GM19193 (cell line): ENCODE data around the gene MYRF.

Experiments used
- POLR2A ChIP-seq: IDR thresholded peaks from 4 replicates; pipeline ENCODE4 v1.6.1; 2011; ENCODE audit not compliant: insufficient read depth, insufficient read length; ENCODE audit errors: extremely low read depth

The MYRF gene

DNA sequence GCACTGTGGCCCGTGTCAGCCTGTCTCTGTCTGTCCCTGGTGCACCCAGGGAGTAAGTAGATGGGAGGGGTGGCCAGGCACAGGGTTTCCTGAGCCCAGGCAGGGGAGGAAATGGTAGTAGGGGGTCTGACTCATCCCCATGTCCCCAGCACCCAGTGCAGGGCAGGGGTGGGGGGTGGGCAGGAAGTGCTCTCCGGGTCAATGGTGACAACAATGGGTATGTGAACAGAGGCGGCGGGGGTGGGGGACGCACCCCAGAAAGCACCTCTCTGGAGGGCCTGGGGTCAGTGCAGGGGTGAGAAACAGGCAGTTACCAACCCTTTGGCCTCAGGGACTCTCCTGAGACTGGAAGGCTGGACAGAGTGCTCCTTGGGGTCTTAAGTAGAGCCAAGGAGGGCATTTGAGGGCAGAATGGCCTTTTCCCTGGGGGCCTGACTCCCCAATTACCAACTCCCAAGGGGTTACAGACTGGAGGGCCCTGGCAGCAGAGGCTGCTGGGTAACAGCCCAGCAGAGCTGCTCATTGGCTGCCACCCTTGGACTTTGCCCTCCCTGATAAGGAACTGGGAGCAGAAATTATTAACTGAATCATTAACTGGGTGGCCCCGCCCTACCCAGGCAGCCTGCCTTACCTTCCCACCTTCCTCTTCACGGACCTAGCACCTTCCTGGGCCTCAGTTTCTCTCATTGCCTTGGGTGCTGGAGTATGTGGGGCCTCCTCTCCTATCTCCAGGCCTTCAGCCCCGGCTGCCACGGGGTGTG, 4.2 kb downstream of the MYRF start:
- TF ChIP-seq POLR2A: peak; percentile 59

DNA sequence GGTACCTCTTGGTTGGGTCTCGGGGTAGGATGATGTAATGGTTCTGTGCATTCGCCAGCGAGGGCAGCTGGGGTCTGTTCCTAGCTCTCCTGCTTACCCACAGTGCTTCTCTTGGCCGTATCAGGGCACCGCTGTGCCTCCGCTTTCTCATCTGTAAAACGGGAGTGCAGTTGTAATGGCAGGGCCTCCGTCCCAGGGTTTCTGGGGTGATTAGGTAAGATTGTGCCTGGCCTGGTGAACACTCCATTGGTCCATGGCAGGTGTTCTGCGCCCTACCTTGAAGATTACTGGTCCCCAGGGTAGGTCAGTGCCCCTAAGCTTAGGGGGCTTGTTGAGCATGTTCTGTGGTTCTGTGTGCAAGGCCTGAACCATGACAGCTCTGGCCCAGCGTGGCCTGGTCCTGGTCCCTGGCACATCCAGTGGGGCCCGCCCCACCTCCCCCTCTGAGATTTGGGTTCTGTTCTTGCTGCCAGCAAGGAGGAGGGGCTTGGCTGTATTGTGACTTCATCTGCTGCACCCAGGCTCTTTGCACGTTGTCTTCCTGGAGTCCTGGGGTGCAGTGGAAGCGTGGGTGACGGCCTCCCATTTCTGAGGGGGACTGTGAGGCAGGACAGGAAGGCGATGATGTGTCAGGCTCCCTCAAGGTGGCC, 4.9 kb downstream of the MYRF start:
- no peak for TF ChIP-seq POLR2A

DNA sequence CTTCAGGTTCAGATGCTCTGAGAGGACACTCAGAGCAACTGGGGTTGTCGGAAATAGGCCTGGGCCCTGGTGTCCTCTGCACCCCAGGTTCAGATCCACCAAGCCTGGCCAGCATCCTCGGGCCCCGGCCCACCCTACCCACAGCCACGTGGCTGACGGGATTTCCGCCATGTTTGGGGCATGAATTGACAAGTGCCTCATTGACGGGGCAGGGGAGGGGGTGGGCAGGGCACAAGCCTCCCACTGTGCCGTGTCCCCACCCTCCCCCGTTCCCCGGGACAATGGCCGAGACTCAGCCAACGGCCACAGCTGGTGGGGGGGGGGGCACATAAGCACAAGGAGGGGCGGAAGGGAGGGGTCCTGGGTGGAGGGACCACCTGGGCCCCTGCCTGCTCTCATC, 8.5 kb downstream of the MYRF start:
- no peak for TF ChIP-seq POLR2A

GRCh38 chr11:61761440-61762222, 9.2 kb downstream of the MYRF start:
- no peak for TF ChIP-seq POLR2A

DNA sequence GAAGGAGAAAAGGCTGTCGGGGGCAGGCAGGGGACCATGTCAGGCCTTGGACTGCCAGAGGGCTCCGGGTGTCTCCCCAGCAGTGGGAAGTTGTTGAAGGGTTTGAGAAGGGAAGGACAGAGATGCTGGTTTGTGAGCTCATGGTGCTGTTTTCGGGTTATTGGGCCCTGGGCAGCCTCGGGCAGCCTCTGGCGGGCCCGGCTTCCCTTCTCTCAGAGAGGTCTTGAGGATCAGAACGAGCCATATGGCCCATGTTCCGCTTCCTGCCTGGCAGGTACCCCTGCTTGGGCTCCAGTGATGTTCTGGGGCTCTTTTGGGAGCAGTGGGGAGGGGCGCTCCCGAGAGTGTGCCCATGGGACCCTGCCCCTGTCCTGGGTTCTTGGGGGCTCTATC, 9.8 kb downstream of the MYRF start:
- TF ChIP-seq POLR2A: no peak

DNA sequence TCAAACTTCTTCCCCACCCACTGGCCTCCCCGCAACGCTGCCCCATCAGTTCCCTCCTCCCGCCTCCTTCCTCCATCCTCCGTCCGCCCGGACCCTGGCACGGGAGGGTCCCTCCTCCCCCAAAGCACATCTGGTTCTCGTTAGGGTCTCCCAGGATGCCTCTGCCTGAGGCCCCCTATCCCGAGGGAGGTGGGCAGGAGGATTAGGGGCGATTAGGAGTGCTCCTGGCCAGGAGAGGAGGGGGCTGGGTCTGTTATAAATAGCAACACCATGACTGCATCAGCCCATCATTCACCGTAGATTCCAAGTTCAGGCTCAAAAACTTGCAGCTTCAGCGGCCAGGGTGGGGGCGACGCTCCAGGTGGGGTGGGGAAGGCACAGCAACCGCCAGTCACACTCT, 10.4 kb downstream of the MYRF start:
- no peak for TF ChIP-seq POLR2A

DNA sequence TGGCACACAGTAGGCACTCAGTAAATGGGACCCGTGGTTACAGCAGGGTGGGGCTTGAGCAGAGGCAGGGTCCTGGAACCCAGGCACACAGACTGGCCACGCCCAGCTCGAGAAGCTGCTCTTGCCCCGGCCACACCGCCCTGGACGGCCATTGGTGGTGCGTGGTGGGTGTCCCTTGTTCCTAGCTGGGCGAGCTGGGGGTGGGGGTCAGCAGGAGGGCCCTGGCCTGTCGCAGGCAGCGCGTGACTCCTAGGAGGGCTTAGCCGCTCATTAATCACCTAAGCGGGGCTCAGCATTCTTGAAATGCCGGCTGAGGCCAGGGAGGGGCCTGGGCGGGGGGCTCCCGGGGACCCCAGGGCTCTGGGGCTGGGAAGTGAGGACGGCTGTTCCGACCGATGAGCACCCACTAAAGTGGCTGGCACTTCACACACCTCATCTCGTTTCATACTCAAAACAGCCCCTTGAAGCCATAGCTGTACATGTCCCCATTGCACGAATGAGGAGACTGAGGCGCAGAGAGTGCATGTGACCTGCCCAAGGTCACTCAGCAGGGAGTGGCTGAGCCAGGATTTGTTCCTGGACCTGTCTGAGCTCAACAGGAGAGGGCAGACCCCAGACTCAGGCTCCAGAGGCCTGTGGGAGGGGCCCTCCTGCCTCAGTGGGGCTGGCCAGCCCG, 11.6 kb downstream of the MYRF start:
- TF ChIP-seq POLR2A: no peak

DNA sequence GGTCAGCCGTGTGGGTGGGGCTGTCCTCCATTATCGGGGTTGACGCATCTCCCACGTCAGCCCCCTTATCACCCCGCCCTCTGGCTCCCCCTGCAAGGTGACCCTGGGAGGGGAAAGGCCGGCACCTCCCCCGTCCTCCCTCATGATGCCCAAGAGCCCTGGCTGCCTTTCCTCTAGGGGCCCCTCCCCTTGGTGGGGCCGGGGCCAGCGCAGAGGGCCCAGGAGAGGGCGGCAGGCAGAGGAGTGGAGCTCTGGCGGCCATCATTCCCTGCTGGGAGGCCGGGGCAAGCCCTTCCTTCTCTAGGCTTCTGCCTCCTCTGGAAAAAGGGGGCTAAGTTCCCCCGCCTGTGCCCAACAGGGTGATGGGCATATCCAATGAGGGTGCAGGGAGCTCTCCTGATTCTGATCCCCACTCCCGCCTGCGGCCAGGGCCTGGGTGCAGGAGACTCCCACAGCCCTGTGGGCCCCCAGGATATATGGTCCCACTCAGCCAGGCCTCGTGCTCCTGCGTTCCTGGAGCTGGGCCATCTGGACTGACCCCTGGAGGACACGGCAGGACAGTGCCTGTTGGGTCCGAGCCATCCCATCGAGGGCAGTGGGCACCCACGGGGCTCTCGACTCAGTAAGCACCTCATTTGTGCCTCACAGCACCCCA, 12.3 kb downstream of the MYRF start:
- TF ChIP-seq POLR2A: no peak

DNA sequence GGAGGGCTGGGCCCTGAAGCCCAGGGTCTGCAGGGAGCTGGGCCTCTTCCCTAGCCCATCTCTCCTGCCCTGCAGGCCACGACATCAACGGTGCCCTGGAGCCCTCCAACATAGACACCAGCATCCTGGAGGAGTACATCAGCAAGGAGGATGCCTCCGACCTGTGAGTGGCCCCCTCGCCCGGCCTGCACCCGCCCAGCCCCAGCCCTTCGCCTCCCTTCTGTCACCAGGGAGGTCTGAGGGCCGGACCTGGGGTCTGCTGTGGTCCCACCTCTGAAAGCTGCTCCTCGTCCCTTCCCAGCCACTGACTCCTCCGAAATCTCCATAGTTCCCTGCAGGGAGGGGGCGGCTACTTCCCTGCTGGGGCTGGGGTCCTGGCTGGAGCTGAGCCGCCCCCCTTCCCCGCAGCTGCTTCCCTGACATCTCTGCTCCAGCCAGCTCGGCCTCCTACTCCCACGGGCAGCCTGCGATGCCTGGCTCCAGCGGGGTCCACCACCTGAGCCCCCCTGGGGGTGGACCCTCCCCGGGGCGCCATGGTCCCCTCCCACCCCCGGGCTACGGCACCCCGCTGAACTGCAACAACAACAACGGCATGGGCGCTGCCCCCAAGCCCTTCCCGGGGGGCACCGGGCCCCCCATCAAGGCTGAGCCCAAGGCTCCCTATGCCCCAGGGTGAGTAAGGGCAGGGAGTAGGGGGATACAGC, 13.3 kb downstream of the MYRF start:
- TF ChIP-seq POLR2A: no peak

DNA sequence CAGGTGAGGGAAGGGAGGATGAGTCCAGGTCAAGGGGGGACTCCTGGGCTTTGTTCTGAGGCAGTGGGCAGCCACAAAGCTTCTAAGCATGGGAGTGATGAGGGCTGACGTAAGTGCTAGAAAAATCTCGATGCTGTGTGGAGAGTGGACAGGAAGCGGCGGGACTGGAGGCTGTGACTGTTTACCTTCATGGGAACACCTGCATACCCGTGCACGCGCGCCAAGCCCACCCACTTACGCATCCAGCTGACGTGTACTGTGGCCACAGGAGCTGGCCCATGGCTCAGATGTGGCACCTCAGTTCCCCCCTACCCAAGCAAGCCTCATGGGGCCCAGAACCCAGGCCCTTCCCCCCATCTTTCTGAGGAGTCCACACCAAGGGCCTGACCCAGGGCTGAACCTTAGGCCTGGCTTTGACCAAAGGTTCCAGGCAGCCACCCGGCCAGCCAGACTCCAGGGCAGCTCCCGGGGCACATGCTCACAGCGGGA, 14.0 kb downstream of the MYRF start:
- TF ChIP-seq POLR2A: no peak

- no peak for TF ChIP-seq POLR2A
These were observed 16.1 kb downstream of the MYRF start for GRCh38 chr11:61768376-61769076.

GRCh38 chr11:61769169-61769920, 16.9 kb downstream of the MYRF start:
- no peak for TF ChIP-seq POLR2A
